ENCODE data around the gene FGD3.

The FGD3 gene

DNA sequence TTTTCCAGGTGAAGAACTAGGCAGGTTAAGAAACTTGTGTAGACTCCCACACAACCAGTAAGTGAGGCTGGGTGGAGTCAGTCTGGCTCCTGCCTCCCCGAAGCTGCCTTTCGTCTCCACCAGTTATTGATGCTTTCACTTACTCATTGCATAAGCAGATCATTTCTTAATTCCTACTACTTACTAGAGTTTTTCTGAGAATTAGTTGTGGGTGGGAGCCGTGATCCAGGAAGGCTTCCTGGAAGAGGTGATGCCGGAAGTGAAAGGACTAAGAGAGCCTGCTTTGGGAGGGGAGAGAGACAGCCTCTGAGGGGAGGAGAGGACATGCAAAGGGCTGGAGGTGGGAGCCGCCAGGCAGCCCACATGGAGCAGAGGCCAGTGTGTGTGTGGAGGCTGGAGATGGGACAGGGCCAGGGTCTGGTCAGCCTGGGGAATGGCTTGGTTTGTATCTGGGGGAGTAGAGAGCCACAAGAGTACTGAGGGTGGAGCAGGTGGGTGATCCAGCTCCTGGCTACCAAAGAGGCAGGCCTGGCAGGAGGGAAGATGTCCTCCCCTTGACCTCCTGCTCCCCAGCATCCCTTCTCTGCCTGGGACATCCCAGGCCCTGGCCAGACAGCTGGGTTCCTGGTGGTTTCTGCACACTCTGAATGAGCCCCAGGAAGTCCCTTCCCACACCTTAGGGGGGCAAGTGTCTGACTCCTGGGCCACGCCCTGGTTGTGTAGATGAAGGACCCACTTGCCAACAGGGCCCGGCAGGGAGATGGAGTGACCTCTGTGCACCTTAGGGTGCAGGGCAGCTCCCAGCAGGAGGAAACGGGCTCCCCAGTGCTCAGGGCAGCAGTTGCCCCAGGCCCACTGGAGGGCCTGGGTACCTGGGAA is 136.5 kb downstream of the FGD3 start:
- DNase-seq (ENCODE audit: low read depth): no peak
- no peak overlapping the region for H3K4me3 ChIP-seq (ENCODE audit: low read depth, low read length)
- TF ChIP-seq, protein P1, sequence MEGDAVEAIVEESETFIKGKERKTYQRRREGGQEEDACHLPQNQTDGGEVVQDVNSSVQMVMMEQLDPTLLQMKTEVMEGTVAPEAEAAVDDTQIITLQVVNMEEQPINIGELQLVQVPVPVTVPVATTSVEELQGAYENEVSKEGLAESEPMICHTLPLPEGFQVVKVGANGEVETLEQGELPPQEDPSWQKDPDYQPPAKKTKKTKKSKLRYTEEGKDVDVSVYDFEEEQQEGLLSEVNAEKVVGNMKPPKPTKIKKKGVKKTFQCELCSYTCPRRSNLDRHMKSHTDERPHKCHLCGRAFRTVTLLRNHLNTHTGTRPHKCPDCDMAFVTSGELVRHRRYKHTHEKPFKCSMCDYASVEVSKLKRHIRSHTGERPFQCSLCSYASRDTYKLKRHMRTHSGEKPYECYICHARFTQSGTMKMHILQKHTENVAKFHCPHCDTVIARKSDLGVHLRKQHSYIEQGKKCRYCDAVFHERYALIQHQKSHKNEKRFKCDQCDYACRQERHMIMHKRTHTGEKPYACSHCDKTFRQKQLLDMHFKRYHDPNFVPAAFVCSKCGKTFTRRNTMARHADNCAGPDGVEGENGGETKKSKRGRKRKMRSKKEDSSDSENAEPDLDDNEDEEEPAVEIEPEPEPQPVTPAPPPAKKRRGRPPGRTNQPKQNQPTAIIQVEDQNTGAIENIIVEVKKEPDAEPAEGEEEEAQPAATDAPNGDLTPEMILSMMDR (IDR thresholded peaks at IDR 0.05; ENCODE audit: insufficient read depth, low read depth, low read length, missing control alignments): no peak

DNA sequence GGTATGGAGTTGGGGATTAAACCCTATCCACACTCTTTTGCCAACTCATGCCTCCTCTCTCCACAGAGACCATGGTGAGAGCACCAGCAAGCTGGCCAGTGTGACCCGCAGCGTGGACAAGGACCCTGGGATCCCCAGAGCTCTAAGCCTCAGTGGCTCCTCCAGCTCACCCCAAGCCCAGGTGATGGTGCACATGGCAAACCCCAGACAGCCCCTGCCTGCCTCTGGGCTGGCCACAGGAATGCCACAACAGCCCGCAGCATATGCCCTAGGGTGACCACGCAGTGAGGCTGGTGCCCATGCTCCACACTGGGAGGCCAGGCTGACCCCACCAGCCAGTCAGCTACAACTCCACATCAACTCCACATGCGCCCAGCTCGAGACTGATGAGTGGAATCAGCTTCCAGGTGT is 137.2 kb downstream of the FGD3 start:
- no peak for DNase-seq (ENCODE audit: low read depth)
- TF ChIP-seq, protein P1 (IDR thresholded peaks at IDR 0.05; ENCODE audit: insufficient read depth, low read depth, low read length, missing control alignments): no peak
- no peak overlapping the region for H3K4me3 ChIP-seq (ENCODE audit: low read depth, low read length)

DNA sequence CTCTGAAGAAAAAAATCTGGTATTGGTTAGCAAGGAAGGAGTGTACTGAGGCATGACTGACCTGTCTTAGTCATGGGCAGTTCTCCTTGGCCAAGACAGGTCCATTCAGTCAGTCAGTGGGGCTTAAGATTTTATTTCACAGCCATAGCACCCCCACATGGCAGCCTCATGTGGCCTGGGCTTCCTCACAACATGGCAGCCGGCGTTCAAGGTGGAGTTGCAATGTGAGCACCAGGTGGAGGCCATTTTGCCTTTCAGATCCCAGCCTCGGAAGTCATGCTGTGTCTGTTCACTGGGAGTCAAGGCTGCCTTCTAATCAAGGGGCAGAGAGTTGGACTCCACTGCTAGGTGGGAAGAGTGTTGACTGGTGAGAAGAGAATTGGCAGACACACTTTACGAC is 138.4 kb downstream of the FGD3 start:
- no peak overlapping the region for H3K4me3 ChIP-seq (ENCODE audit: low read depth, low read length)
- no peak for DNase-seq (ENCODE audit: low read depth)

More for the DNA sequence above, 138.4 kb downstream of the FGD3 start:
- TF ChIP-seq, protein P1 (IDR thresholded peaks at IDR 0.05; ENCODE audit: insufficient read depth, low read depth, low read length, missing control alignments): no peak
